GM12878 (cell line): ENCODE measurements around the gene CCDC172.

Source experiments
- ESRRA ChIP-seq: IDR thresholded peaks from 2 replicates; pipeline ENCODE4 v1.6.1; 2012; ENCODE audit warnings: mild to moderate bottlenecking, low read length, improper control_type of control experiment
- NFXL1 ChIP-seq: fragments of 450-650 bp; IDR thresholded peaks from 2 replicates; pipeline ENCODE4 v1.6.1; 2017; ENCODE audit warnings: antibody characterized with exemption, mild to moderate bottlenecking, borderline replicate concordance
- ZZZ3 ChIP-seq: IDR thresholded peaks from 2 replicates; pipeline ENCODE4 v1.6.1; 2011; ENCODE audit warnings: low read depth; ENCODE audit not compliant: control insufficient read depth, insufficient read length
- TF ChIP-seq, protein P1 (sequence below), 3 experiments: IDR thresholded peaks in 2 of 3; conservative IDR thresholded peaks in 1 of 3; 2 replicates each; pipeline ENCODE4 v1.5.1; 2011; ENCODE audit warnings: low read depth in 3 of 3, low read length in 3 of 3, mild to moderate bottlenecking in 3 of 3, control low read depth in 2 of 3, moderate library complexity in 2 of 3, inconsistent platforms in 1 of 3, mixed read lengths in 1 of 3; ENCODE audit not compliant: control insufficient read depth in 2 of 3, insufficient read depth in 1 of 3; ENCODE audit errors: extremely low read depth in 1 of 3
- TF ChIP-seq, protein P2 (sequence below): IDR thresholded peaks from 2 replicates; pipeline ENCODE4 v1.6.1; 2012; ENCODE audit warnings: mild to moderate bottlenecking, low read depth, low read length
- TF ChIP-seq, protein P3 (sequence below): IDR thresholded peaks from 2 replicates; pipeline ENCODE4 v1.6.1; 2011; ENCODE audit warnings: mild to moderate bottlenecking, low read depth, low read length, moderate library complexity; ENCODE audit not compliant: insufficient replicate concordance

DNA sequence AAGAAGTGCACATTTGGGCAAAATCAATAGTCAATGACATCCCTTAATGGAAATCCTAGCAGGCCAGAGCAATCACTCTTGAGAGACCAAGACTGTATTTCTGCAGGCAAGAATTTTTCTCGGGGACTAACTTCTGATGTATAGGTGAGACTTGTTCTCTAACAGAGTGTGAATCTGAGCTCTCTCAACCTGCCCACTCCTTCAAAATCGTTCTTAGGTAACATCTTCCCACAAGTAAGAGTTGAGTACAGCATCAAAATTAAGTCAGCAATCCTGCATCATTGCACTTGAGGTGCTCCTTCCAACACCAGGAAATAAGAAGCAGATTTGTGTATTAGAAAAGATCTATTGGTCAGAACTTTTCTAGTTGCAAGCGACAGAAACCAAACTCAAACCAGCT is 25.7 kb upstream of the CCDC172 start:
- TF ChIP-seq NFXL1 (no peak), ZZZ3 (no peak), ESRRA (no peak)
- TF ChIP-seq, protein P1, sequence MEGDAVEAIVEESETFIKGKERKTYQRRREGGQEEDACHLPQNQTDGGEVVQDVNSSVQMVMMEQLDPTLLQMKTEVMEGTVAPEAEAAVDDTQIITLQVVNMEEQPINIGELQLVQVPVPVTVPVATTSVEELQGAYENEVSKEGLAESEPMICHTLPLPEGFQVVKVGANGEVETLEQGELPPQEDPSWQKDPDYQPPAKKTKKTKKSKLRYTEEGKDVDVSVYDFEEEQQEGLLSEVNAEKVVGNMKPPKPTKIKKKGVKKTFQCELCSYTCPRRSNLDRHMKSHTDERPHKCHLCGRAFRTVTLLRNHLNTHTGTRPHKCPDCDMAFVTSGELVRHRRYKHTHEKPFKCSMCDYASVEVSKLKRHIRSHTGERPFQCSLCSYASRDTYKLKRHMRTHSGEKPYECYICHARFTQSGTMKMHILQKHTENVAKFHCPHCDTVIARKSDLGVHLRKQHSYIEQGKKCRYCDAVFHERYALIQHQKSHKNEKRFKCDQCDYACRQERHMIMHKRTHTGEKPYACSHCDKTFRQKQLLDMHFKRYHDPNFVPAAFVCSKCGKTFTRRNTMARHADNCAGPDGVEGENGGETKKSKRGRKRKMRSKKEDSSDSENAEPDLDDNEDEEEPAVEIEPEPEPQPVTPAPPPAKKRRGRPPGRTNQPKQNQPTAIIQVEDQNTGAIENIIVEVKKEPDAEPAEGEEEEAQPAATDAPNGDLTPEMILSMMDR (IDR thresholded peaks at IDR 0.05 in 2 of 3, conservative IDR thresholded peaks at IDR 0.05 in 1 of 3; ENCODE audit: control insufficient read depth in 2 of 3, extremely low read depth in 1 of 3, insufficient read depth in 1 of 3, low read depth in 3 of 3, low read length in 3 of 3) = no peak
- TF ChIP-seq, protein P2, sequence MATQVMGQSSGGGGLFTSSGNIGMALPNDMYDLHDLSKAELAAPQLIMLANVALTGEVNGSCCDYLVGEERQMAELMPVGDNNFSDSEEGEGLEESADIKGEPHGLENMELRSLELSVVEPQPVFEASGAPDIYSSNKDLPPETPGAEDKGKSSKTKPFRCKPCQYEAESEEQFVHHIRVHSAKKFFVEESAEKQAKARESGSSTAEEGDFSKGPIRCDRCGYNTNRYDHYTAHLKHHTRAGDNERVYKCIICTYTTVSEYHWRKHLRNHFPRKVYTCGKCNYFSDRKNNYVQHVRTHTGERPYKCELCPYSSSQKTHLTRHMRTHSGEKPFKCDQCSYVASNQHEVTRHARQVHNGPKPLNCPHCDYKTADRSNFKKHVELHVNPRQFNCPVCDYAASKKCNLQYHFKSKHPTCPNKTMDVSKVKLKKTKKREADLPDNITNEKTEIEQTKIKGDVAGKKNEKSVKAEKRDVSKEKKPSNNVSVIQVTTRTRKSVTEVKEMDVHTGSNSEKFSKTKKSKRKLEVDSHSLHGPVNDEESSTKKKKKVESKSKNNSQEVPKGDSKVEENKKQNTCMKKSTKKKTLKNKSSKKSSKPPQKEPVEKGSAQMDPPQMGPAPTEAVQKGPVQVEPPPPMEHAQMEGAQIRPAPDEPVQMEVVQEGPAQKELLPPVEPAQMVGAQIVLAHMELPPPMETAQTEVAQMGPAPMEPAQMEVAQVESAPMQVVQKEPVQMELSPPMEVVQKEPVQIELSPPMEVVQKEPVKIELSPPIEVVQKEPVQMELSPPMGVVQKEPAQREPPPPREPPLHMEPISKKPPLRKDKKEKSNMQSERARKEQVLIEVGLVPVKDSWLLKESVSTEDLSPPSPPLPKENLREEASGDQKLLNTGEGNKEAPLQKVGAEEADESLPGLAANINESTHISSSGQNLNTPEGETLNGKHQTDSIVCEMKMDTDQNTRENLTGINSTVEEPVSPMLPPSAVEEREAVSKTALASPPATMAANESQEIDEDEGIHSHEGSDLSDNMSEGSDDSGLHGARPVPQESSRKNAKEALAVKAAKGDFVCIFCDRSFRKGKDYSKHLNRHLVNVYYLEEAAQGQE = no peak
- TF ChIP-seq, protein P3, sequence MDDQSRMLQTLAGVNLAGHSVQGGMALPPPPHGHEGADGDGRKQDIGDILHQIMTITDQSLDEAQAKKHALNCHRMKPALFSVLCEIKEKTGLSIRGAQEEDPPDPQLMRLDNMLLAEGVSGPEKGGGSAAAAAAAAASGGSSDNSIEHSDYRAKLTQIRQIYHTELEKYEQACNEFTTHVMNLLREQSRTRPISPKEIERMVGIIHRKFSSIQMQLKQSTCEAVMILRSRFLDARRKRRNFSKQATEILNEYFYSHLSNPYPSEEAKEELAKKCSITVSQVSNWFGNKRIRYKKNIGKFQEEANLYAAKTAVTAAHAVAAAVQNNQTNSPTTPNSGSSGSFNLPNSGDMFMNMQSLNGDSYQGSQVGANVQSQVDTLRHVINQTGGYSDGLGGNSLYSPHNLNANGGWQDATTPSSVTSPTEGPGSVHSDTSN = no peak
